Hepatocyte (in vitro differentiated cells): Measurements from ENCODE around the gene KANK2. TPM values are rescaled to one million over a fixed set of nuclear protein-coding genes. Genes with fewer than 3 reads are reported as not detected.

Experiments
- DNase-seq: peaks from one replicate; pipeline ENCODE4 v3.0.0-alpha.2; 2016; ENCODE audit warnings: low spot score
- H2AFZ ChIP-seq: fragments of 200-600 bp; sonication (generic); 2 replicates; pipeline ENCODE4 v1.6.0; 2016; ENCODE audit warnings: antibody characterized with exemption, mild to moderate bottlenecking
- H3K27ac ChIP-seq: fragments of 200-600 bp; sonication (generic); 2 replicates; pipeline ENCODE4 v1.5.1; 2016; ENCODE audit warnings: mild to moderate bottlenecking
- H3K27me3 ChIP-seq: fragments of 200-600 bp; sonication (generic); 2 replicates; pipeline ENCODE4 v1.6.1; 2016
- H3K36me3 ChIP-seq: fragments of 200-600 bp; sonication (generic); replicated peaks from 2 replicates; pipeline ENCODE4 v1.5.1; 2016; ENCODE audit warnings: low read depth; ENCODE audit not compliant: insufficient read depth
- H3K4me1 ChIP-seq: fragments of 200-600 bp; sonication (generic); 2 replicates; pipeline ENCODE4 v1.5.1; 2016; ENCODE audit warnings: mild to moderate bottlenecking, moderate library complexity; ENCODE audit not compliant: insufficient read depth
- H3K4me2 ChIP-seq: fragments of 200-600 bp; sonication (generic); 2 replicates; pipeline ENCODE4 v1.6.0; 2016
- H3K4me3 ChIP-seq: fragments of 200-600 bp; sonication (generic); 2 replicates; pipeline ENCODE4 v1.5.1; 2016; ENCODE audit warnings: mild to moderate bottlenecking
- H3K79me2 ChIP-seq: fragments of 200-600 bp; sonication (generic); 2 replicates; pipeline ENCODE4 v1.6.0; 2017; ENCODE audit warnings: mild to moderate bottlenecking
- H3K9me2 ChIP-seq: fragments of 200-600 bp; sonication (generic); replicated peaks from 2 replicates; pipeline ENCODE4 v1.6.0; 2017; ENCODE audit warnings: mild to moderate bottlenecking; ENCODE audit not compliant: insufficient read depth
- H3K9me3 ChIP-seq: fragments of 200-600 bp; sonication (generic); 2 replicates; pipeline ENCODE4 v1.5.1; 2016; ENCODE audit warnings: low read depth, mild to moderate bottlenecking
- H4K20me1 ChIP-seq: fragments of 200-600 bp; sonication (generic); 2 replicates; pipeline ENCODE4 v1.6.0; 2016; ENCODE audit warnings: mild to moderate bottlenecking; ENCODE audit not compliant: insufficient read depth, poor library complexity, severe bottlenecking
- EZH2 ChIP-seq: fragments of 200-600 bp; sonication (generic); IDR thresholded peaks from 2 replicates; pipeline ENCODE4 v1.6.1; 2016; ENCODE audit warnings: antibody characterized with exemption, mild to moderate bottlenecking, borderline replicate concordance
- EZH2phosphoT487 ChIP-seq: fragments of 200-600 bp; sonication (generic); IDR thresholded peaks from one replicate; pipeline ENCODE4 v1.6.1; 2018; ENCODE audit warnings: antibody characterized with exemption, mild to moderate bottlenecking, low read depth, moderate library complexity; ENCODE audit not compliant: unreplicated experiment, severe bottlenecking
- WGBS: methylation state at CpG from one replicate; pipeline ENCODE4 v1.1.6; 2016; ENCODE audit warnings: low lambda C conversion rate; ENCODE audit errors: missing lambda C conversion rate; 5-methylcytosine and 5-hydroxymethylcytosine counted together
- polyA plus RNA-seq: library from polyadenylated mRNA; unstranded; fragments of >200 nt; fragmentation: Nextera tagmentation; extraction: Ambion mirVana; gene quantifications from 2 replicates; pipeline ENCODE4 v1.2.1, GENCODE V29; 2016
- total RNA-seq: library from RNA; depleted of rRNA; stranded (reverse); fragments of >200 nt; gene quantifications from 2 replicates; pipeline ENCODE4 v1.2.3, GENCODE V29; 2014
- TF ChIP-seq, protein P1 (sequence below): fragments of 200-600 bp; sonication (generic); IDR thresholded peaks from 2 replicates; pipeline ENCODE4 v1.5.1; 2016; ENCODE audit warnings: antibody characterized with exemption, mild to moderate bottlenecking; ENCODE audit not compliant: poor library complexity

The KANK2 gene
- total and polyA plus RNA-seq, 2 experiments from 2014 or later = 39.6 to 60.3 TPM

DNA sequence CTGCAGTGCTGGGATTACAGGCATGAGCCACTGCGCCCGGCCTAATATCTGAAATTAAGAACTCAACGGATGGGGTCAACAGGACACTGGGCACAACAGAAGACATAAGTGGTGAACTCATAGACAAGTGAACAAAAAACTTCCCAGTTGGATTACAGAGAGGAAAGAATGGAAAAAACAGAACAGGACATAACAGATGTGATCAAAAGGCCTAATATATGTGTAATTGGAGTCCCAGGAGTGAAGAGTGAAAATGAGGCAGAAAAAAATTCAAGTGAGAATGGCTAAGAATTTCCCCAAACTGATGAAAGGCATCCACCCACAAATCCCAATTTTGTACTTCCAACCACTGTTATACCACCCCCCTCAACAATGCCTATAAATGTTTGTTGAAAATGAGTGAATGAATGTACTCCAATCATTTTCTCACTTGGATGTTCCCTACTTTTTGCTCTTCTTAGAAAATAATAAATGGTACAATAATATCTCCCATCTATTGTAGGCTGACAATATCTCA is 23.8 kb upstream of the KANK2 start:
- Histone ChIP-seq H3K9me3 (no peaks in the 10 kb centered on the region), H3K9me2 (no peaks in the 10 kb centered on the region), H3K79me2 (no peaks in the 10 kb centered on the region), H4K20me1 (no peaks in the 10 kb centered on the region), H3K36me3 (peaks cover 3% of the 10 kb centered on the region), H3K4me2 (no peak overlapping the region), H3K4me1 (no peaks in the 10 kb centered on the region), H2AFZ (no peak overlapping the region), H3K4me3 (no peak overlapping the region), H3K27me3 (no peaks in the 10 kb centered on the region), H3K27ac (no peak overlapping the region)
- TF ChIP-seq EZH2phosphoT487 (no peak), EZH2 (no peak)
- TF ChIP-seq, protein P1, sequence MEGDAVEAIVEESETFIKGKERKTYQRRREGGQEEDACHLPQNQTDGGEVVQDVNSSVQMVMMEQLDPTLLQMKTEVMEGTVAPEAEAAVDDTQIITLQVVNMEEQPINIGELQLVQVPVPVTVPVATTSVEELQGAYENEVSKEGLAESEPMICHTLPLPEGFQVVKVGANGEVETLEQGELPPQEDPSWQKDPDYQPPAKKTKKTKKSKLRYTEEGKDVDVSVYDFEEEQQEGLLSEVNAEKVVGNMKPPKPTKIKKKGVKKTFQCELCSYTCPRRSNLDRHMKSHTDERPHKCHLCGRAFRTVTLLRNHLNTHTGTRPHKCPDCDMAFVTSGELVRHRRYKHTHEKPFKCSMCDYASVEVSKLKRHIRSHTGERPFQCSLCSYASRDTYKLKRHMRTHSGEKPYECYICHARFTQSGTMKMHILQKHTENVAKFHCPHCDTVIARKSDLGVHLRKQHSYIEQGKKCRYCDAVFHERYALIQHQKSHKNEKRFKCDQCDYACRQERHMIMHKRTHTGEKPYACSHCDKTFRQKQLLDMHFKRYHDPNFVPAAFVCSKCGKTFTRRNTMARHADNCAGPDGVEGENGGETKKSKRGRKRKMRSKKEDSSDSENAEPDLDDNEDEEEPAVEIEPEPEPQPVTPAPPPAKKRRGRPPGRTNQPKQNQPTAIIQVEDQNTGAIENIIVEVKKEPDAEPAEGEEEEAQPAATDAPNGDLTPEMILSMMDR = no peak
- 97% methylated on average over 3 of the region's 3 CpGs for WGBS
- DNase-seq = no peak

DNA sequence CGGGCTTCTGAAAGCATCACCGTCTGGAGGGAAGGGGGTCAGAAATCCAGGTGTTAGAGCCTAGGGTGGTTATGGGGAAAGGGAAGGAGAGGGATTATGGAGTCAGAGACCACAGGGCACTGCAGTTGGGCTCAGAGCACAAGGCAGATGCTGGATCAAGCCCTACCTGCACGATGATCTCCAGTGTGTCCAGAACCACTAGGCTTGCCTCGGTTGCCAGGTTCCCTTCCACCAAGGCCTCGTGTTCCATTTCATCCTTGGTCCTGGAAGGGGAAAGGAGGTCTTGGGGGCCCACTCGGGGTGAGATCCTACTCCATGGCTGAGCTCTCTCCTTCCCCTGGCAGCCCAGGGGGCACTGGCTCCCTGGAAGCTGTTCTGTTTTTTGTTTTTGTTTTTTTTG is 17.0 kb upstream of the KANK2 start:
- H3K4me3 ChIP-seq = no peak overlapping the region
- H3K36me3 ChIP-seq = no peaks in the 10 kb centered on the region

DNA sequence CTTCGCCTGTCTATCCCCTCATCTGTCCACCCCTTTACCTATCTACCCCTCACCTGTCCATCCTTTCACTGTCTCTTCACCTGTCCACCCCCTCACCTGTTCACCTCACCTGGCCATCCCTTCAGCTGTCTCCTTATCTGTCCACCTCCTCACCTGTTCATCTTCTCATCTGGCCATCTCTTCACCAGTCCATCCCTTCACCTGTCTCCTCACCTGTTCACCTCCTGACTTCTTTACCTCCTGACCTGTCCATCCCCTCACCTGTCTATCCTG is 13.2 kb upstream of the KANK2 start:
- no peaks in the 10 kb centered on the region for H3K9me2 ChIP-seq
- H4K20me1 ChIP-seq = no peaks in the 10 kb centered on the region
- no peaks in the 10 kb centered on the region for H3K79me2 ChIP-seq
- no peak overlapping the region for H3K27ac ChIP-seq
- H3K36me3 ChIP-seq = no peaks in the 10 kb centered on the region
- DNase-seq = no peak
- no peaks in the 10 kb centered on the region for H3K27me3 ChIP-seq
- TF ChIP-seq EZH2 (no peak), EZH2phosphoT487 (no peak)
- TF ChIP-seq, protein P1 = no peak
- H3K4me3 ChIP-seq = no peak overlapping the region
- no peaks in the 10 kb centered on the region for H3K9me3 ChIP-seq
- 88% methylated on average over 1 of the region's 1 CpG for WGBS
- H3K4me2 ChIP-seq = no peak overlapping the region
- no peak overlapping the region for H2AFZ ChIP-seq
- H3K4me1 ChIP-seq = no peaks in the 10 kb centered on the region

More for the DNA sequence above, 17.0 kb upstream of the KANK2 start:
- DNase-seq = no peak
- Histone ChIP-seq H3K27ac (no peak overlapping the region), H3K9me3 (no peaks in the 10 kb centered on the region), H3K4me2 (no peak overlapping the region), H3K4me1 (no peaks in the 10 kb centered on the region), H3K27me3 (no peaks in the 10 kb centered on the region), H3K9me2 (no peaks in the 10 kb centered on the region), H2AFZ (no peak overlapping the region), H4K20me1 (no peaks in the 10 kb centered on the region), H3K79me2 (no peaks in the 10 kb centered on the region)
- no peak for TF ChIP-seq EZH2
- no peak for TF ChIP-seq EZH2phosphoT487
- TF ChIP-seq, protein P1 = no peak
- WGBS = 95% methylated on average over 6 of the region's 6 CpGs
